Activated naive CD8-positive, alpha-beta T cell treated with anti-CD3 and anti-CD28 coated beads, Interleukin-2, amount 10 ng/mL, durations not matched to agents 7 days and 5 days (primary cell): ENCODE data around the gene ACSL6. TPM values are rescaled to one million over a fixed set of nuclear protein-coding genes. Genes with fewer than 3 reads are reported as not detected.

Source experiments
- ATAC-seq: fragments of 150-1000 bp; cut with Tn5 transposase; one replicate; pipeline ENCODE4 v1.10.0; 2021; ENCODE audit warnings: low read depth, moderate library complexity
- POLR2A ChIA-PET: fragments of 350-600 bp; sonication (Branson Sonifier 250); formaldehyde crosslinking; loops from one replicate; lab custom pipeline; 2021; ENCODE audit warnings: antibody characterized with exemption; lab: Charles Lee
- DNase-seq: peaks from one replicate; pipeline ENCODE4 v3.0.0; 2021
- H3K27ac Mint-ChIP-seq: one replicate; pipeline ENCODE4 v1.8.0; 2022; ENCODE audit warnings: mild to moderate bottlenecking, mixed read lengths
- H3K27me3 Mint-ChIP-seq: one replicate; pipeline ENCODE4 v1.8.0; 2022; ENCODE audit warnings: mild to moderate bottlenecking, moderate library complexity, mixed read lengths
- H3K36me3 Mint-ChIP-seq: one replicate; pipeline ENCODE4 v1.8.0; 2021; ENCODE audit warnings: mild to moderate bottlenecking, mixed read lengths
- H3K4me1 Mint-ChIP-seq: one replicate; pipeline ENCODE4 v1.8.0; 2021; ENCODE audit warnings: mixed read lengths
- H3K4me3 Mint-ChIP-seq: one replicate; pipeline ENCODE4 v1.8.0; 2022; ENCODE audit warnings: mild to moderate bottlenecking, moderate library complexity, mixed read lengths
- H3K9me3 Mint-ChIP-seq: one replicate; pipeline ENCODE4 v1.8.0; 2021; ENCODE audit warnings: mixed read lengths
- total RNA-seq, 2 experiments: library from RNA; stranded (reverse); gene quantifications; one replicate each; pipeline ENCODE4 v1.2.3, GENCODE V29; 2021

The ACSL6 gene
- total RNA-seq, 2 experiments from 2014 or later: 31.5 to 34.6 TPM

DNA sequence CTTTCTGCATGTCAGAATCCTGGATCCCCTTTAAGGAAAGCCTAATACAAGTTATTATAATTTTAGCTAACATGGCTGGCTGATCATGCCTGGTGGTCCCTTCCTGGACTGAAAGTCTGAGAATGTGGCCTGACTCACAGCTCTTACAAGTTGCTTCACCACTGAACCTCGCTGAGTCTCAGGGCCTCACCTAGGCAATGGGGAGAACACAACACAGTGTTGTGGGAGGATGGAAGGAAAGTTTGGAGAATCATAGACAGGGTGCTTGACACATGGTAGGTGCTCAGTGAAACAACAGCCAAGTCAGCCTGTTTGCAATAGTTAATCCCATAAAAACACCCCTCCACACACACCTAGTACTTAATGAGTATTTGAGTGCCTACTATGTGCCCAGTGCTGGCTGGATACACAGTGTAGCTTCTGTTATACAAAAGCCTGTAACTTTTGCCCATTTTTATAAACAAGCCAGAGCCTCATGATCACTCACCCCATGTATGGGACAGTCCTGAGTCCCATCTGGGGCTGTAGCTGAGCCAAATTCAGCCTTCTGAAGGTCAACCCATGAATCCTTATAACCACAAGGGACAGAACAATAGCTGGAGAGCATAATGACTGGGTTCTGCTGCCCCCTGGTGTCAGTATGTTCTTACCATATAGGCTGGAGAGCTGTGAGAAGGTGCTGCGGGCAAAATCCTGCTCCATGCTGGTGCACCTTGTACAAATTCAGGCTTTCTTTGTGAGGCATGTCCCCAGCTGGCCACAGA lies 3.9 kb downstream of the ACSL6 start:
- Mint-ChIP-seq H3K27me3 (peaks cover 31% of the 10 kb centered on the region), H3K4me3 (no peak overlapping the region), H3K9me3 (no peaks in the 10 kb centered on the region), H3K4me1 (peaks cover 33% of the 10 kb centered on the region), H3K36me3 (no peaks in the 10 kb centered on the region), H3K27ac (no peak overlapping the region)
- POLR2A ChIA-PET: interaction anchor here (0.9 to 1.5 kb wide), 7 partner anchors 51 to 418 kb away, joined by 3 to 8 read pairs (median 3); partner anchors contain the start of gene FNIP1
- DNase-seq: peak; percentile 63
- ATAC-seq: peak; percentile 67

DNA sequence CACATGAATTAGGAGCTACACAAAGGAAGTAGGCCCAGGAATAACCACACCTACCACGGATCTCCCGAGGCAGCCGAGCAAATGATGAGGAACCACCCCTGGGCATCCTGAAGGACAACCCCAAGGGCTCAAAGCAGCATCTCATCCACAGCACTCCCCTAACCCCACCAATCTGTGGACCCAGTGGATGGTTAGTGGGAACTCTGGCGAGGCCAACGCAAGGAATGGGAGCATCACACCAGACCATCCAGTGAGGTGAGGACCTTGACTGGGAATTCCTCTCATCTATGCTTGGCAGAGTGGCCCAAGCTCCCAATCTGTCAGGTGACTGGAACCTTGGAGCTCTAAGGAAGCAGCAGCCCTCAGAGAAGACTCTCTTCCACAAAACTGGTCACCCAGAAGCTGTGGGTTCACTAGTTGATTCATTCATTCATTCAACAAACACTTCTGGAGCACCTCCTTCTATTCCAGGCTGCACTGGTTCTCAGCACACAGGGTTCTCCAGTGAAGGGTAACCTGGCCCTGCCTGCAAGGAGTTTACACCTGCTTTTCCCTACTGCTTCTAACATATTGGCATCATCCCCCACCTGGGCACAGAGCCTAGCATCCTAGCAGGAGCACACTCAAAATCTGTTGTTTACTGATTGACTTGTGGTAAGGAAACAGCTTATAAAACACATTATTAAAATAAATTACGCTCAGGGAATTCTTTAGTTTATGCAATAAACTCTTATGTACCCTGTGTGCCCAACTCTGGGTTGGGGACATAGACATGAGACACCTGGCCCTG lies 4.9 kb downstream of the ACSL6 start:
- H3K36me3 Mint-ChIP-seq: no peaks in the 10 kb centered on the region
- H3K27me3 Mint-ChIP-seq: peaks cover 27% of the 10 kb centered on the region
- H3K27ac Mint-ChIP-seq: no peak overlapping the region
- no peak for ATAC-seq
- H3K4me1 Mint-ChIP-seq: peaks cover 39% of the 10 kb centered on the region
- no peak overlapping the region for H3K4me3 Mint-ChIP-seq
- POLR2A ChIA-PET: interaction anchor here (1.3 to 2.1 kb wide), 3 partner anchors 196 to 417 kb away, joined by 3 to 6 read pairs (median 5); no protein-coding TSS in a partner anchor
- DNase-seq: no peak
- no peaks in the 10 kb centered on the region for H3K9me3 Mint-ChIP-seq

DNA sequence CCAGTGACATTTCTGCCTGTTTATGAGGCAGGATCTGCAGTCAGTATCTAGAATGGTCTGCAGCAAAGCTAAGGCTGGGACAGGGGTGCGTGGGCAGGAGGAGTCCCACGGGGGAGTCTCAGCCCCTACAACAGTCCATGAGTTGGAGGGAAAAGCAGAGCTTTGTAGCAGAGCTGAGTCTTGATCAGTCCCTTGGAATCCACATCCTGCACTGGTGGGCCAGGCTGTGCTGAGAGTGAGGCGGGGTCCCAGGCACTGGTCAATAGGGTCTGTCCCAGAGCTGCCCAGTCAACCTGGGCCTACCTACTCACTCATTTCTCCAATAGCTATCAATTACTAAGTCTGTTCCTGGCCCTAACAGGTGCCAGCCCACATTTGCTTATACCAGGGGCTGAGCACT lies 5.9 kb downstream of the ACSL6 start:
- peaks cover 19% of the 10 kb centered on the region for H3K27me3 Mint-ChIP-seq
- H3K4me3 Mint-ChIP-seq: no peak overlapping the region
- H3K27ac Mint-ChIP-seq: no peak overlapping the region
- no peak for DNase-seq
- H3K4me1 Mint-ChIP-seq: peaks cover 42% of the 10 kb centered on the region
- H3K9me3 Mint-ChIP-seq: no peaks in the 10 kb centered on the region
- POLR2A ChIA-PET: interaction anchor here (2.1 kb wide), 1 partner anchor 208 kb away, joined by 5 read pairs; no protein-coding TSS in a partner anchor
- no peak for ATAC-seq
- no peaks in the 10 kb centered on the region for H3K36me3 Mint-ChIP-seq

DNA sequence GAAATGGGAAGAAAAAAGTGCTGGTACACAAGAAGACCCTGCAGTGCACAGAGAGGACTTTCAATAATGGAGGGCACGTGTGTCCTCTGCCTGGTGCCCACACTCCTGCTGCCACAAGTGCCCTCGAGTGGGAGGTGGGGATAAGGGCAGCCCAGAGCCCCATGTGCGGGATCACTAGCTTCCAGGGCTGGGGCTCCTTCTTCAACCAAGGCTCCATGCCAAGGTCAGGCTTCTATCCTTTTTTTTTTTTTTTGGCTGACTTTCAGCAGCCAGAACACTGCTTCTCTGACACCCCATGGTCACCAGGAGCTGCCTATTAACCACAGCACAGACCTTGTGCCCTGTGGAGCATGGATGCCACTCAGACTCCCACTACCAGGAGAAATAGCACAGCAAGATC lies 7.5 kb downstream of the ACSL6 start:
- H3K9me3 Mint-ChIP-seq: no peaks in the 10 kb centered on the region
- no peaks in the 10 kb centered on the region for H3K36me3 Mint-ChIP-seq
- H3K27me3 Mint-ChIP-seq: peaks cover 7% of the 10 kb centered on the region
- no peak overlapping the region for H3K27ac Mint-ChIP-seq
- DNase-seq (no peak), ATAC-seq (no peak)
- POLR2A ChIA-PET: no interaction called here
- H3K4me3 Mint-ChIP-seq: no peak overlapping the region
- peaks cover 45% of the 10 kb centered on the region for H3K4me1 Mint-ChIP-seq

DNA sequence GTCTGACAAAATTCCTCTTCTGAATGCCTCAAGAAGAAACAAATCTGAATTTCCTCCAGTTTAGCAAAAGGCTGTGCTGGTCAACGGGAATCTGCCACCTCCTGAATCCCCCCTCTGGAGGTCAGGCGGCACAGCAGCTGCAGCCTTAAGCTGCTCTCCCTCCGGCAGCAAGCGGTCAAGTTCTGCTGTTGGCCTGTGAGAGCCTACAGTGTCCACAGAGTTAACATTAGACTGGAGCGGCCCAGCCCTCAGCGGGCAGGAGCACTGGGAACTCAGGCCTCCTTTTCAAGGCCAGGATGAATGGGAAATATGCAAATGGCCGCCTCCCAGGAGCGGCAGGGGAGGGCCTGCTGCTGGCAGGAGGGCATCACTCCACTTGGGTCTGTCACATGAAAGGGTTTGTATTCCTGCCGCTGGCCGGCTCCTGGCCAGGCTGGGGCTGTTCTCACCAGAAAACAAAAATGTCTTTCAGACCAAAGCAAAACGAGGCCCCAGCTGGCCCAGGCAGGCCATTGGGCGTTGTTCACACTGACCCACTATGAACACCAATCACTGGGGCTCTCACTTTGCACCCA lies 8.2 kb downstream of the ACSL6 start:
- H3K36me3 Mint-ChIP-seq: no peaks in the 10 kb centered on the region
- no peaks in the 10 kb centered on the region for H3K9me3 Mint-ChIP-seq
- peaks cover 4% of the 10 kb centered on the region for H3K27me3 Mint-ChIP-seq
- H3K4me3 Mint-ChIP-seq: no peak overlapping the region
- DNase-seq (no peak), ATAC-seq (no peak)
- H3K27ac Mint-ChIP-seq: no peak overlapping the region
- POLR2A ChIA-PET: interaction anchor here (0.6 to 0.7 kb wide), 2 partner anchors 55 to 597 kb away, joined by 3 to 4 read pairs; no protein-coding TSS in a partner anchor
- peaks cover 45% of the 10 kb centered on the region for H3K4me1 Mint-ChIP-seq

DNA sequence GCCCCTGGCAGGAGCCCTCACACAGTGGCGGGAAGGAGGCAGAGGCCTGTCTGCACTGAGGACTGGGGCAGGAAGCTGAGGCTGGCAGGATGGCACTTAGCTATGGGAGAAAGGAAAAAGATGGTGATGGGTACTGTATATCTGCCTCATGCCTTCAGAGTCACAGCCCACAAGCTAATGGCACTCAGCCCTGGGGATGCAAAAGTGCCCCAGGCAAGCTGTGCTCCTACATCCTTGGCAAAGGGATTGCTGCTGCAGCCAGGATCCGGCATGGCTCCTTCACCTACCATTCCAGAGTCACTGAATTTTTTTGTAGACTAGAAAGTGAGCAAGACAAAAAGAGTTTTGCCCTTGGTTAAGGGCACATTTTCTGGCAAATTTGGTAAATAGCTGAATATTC lies 8.7 kb downstream of the ACSL6 start:
- Mint-ChIP-seq H3K4me3 (no peak overlapping the region), H3K27me3 (peaks cover 4% of the 10 kb centered on the region), H3K36me3 (no peaks in the 10 kb centered on the region), H3K9me3 (no peaks in the 10 kb centered on the region), H3K4me1 (peaks cover 42% of the 10 kb centered on the region), H3K27ac (no peak overlapping the region)
- ATAC-seq: no peak
- POLR2A ChIA-PET: interaction anchor here (0.6 to 0.9 kb wide), 3 partner anchors 19 to 597 kb away, joined by 3 to 4 read pairs (median 4); no protein-coding TSS in a partner anchor
- DNase-seq: no peak

DNA sequence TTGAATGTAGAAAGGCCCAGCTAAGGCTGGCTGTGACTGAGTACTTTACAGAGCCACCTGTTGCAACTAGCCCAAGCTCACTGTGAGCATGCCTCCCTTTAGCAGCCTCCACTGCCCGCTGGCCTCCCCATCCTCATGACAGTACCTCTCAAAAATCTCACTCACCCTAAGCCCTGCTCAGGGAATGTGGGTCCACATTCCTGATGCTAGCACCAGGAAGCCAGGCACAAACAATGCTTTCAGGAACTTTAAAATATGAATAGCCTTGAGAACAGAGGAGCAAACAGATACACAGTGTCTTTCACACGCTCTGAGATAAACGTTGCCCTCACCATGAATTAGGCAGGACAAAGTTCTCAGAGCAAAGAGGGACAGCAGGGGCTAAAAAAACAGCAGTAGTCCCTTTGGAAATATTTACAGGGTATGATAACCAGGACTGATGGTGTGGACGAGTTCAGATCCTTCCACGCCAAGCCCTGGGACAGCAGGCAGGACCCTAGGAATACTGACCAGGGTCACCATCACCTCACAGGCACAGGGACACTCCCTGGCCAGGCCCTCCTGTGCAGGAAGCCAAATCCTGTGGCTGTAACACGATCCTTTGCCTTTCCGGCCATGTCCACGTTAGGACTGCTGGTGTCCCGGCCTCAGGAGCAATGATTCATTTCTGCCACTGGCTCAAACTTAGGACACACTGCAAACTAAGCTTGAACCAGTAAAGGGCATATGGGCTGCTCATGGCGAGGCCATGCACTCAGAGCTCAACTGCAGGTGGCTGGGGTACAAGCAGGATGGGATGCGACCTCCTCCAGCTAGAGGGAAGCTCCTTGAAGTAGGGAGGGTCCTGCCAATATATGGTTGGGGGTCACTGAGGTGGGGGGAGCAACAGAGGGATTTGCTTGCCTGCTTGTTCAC lies 9.6 kb downstream of the ACSL6 start:
- no peaks in the 10 kb centered on the region for H3K9me3 Mint-ChIP-seq
- H3K36me3 Mint-ChIP-seq: no peaks in the 10 kb centered on the region
- no peak for DNase-seq
- peak overlapping the region; percentile 74 for H3K4me3 Mint-ChIP-seq
- peaks cover 42% of the 10 kb centered on the region for H3K4me1 Mint-ChIP-seq
- peak overlapping the region; percentile 56 for H3K27ac Mint-ChIP-seq
- peak; percentile 29 for ATAC-seq
- POLR2A ChIA-PET: interaction anchor here (0.6 to 3.1 kb wide), 8 partner anchors 9 to 205 kb away, joined by 3 to 18 read pairs (median 5); partner anchors contain the start of gene FNIP1
- H3K27me3 Mint-ChIP-seq: peaks cover 4% of the 10 kb centered on the region

DNA sequence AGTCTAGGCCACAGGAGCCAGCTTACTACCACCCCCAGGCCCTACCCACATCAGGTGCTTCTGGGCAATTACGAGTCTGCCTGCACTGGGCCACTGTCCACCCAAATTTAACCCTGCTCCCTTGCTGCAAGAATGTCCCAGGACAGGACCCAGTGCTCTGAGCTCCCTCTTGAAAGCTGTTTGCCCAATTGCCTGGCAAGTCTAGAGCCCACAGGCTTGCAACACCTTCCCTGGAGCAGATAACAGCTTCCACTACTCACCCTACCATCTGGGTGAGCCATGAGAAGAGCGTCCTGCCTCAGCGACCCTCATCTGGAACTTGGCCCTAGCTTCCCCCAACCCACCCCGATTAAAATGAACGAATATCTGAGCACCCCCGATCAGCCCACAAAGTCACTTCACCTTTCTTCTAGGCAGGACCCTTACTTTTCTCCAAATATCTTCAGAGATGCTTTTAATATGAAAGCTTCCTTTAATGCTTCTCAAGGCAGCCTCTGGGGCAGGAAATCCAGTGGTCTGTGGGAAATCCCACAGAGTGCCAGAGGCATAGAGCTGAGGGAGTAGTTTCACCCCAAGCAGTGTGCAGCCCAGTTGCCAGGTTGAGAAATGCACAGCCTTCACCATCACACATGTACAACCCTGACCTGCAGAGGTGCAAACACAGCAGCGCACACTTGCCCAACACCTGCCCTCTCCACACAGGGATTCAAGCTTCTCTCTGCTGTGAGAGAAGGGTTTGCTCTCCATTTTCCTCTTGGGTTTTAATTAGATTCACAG lies 10.6 kb downstream of the ACSL6 start:
- POLR2A ChIA-PET: interaction anchor here (0.6 to 3.1 kb wide), 9 partner anchors 10 to 520 kb away, joined by 3 to 18 read pairs (median 4); partner anchors contain the start of gene FNIP1
- Mint-ChIP-seq H3K27ac (peak overlapping the region; percentile 56), H3K4me1 (peaks cover 47% of the 10 kb centered on the region), H3K36me3 (no peaks in the 10 kb centered on the region), H3K9me3 (no peaks in the 10 kb centered on the region), H3K27me3 (peaks cover 4% of the 10 kb centered on the region), H3K4me3 (peak overlapping the region; percentile 74)
- DNase-seq (peak; percentile 64), ATAC-seq (peak; percentile 91)

DNA sequence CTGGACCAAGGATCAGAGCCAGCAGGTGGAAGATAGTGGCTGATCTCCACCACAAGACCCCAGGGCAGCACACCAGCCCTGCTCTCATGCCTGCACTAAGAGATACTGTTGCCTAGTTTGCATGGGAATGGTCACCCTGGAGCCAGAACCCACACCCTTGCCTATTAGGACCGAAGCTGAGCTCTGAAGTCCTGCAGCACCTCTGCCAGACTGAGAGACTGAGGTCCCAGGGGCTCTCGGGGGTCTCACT lies 11.3 kb downstream of the ACSL6 start:
- H3K36me3 Mint-ChIP-seq: no peaks in the 10 kb centered on the region
- peak overlapping the region; percentile 74 for H3K4me3 Mint-ChIP-seq
- H3K27ac Mint-ChIP-seq: peak overlapping the region; percentile 36
- ATAC-seq: no peak
- H3K9me3 Mint-ChIP-seq: no peaks in the 10 kb centered on the region
- peaks cover 4% of the 10 kb centered on the region for H3K27me3 Mint-ChIP-seq
- no peak for DNase-seq
- POLR2A ChIA-PET: interaction anchor here (0.9 to 3.1 kb wide), 6 partner anchors 10 to 405 kb away, joined by 3 to 18 read pairs (median 5); no protein-coding TSS in a partner anchor
- peaks cover 47% of the 10 kb centered on the region for H3K4me1 Mint-ChIP-seq

DNA sequence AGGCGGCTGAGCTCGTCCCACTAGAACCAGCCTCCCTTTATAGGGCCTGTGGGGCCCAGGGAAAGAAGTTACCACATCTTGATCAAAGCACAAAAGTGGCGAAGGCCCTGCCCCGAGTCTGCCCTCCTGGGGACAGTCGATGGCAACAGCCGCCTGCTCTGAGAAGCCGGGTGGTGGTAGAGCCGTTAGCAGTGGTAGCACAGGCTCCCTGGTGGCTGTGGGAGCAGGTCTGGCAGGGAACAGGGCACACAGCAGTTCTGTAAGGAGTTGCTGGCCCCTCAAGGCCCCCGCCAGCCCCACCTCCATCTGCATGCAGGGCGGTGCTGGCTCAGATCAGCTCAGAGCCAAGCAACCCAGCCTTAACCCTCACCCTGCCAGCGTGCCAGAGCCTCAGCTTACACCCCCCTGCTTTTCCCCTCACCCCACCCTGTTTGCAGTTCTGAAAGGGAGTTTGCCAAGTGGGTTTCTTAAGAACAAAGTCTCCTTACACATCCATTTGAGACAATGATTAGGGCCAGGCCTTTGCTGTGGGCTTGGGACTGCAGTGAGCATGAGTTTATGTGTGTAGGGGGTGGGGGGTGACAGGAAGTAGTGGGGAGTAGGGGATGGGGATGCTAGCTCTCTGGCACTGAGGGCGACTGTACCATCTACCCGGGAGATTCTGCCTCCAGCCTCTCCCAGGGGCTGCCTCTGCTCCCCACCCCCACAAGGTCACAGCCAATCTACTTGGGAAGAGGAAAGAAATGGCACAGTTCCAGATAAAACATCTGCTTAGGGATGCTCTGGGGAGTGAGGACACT lies 11.8 kb downstream of the ACSL6 start:
- Mint-ChIP-seq H3K4me3 (peak overlapping the region; percentile 74), H3K27me3 (peaks cover 4% of the 10 kb centered on the region), H3K4me1 (peaks cover 47% of the 10 kb centered on the region), H3K36me3 (no peaks in the 10 kb centered on the region), H3K27ac (peak overlapping the region; percentile 36), H3K9me3 (no peaks in the 10 kb centered on the region)
- DNase-seq (no peak), ATAC-seq (no peak)
- POLR2A ChIA-PET: interaction anchor here (1.0 to 3.1 kb wide), 3 partner anchors 11 to 364 kb away, joined by 3 to 18 read pairs (median 6); no protein-coding TSS in a partner anchor

DNA sequence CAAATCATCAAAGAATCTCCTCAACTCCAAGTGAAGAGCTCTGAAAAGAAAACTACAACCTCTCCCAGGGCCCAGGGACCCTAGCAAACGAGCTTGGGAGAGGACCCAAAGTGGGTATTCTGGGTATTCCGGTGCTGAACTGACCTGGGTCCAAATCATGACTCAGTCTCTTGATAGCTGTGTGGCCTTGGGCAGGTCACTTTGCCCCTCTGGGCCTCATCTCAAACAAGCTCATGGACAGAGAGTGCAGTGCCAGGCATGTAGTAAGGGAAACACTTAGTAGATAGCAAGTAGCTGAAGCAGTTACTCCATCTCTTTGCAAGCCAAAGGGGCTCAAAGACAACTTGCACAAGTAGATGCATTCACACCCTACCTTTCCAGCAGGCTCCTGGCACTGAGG lies 12.4 kb downstream of the ACSL6 start:
- DNase-seq (no peak), ATAC-seq (no peak)
- peaks cover 4% of the 10 kb centered on the region for H3K27me3 Mint-ChIP-seq
- no peaks in the 10 kb centered on the region for H3K9me3 Mint-ChIP-seq
- POLR2A ChIA-PET: interaction anchor here (1.0 to 3.1 kb wide), 2 partner anchors 16 to 363 kb away, joined by 3 to 18 read pairs; no protein-coding TSS in a partner anchor
- H3K27ac Mint-ChIP-seq: peak overlapping the region; percentile 11
- no peak overlapping the region for H3K4me3 Mint-ChIP-seq
- peaks cover 47% of the 10 kb centered on the region for H3K4me1 Mint-ChIP-seq
- H3K36me3 Mint-ChIP-seq: no peaks in the 10 kb centered on the region
